Activated CD8-positive, alpha-beta memory T cell treated with anti-CD3 and anti-CD28 coated beads, Interleukin-2, amount 50 U/mL, for 24 hours (primary cell): Measurements from ENCODE around the gene SH3BP2.

Experiments used
- DNase-seq: peaks from one replicate; pipeline ENCODE4 v3.0.0-alpha.2; 2020; ENCODE audit errors: extremely low read depth

Gene SH3BP2

GRCh38 chr4:2856266-2856665 is 63.4 kb downstream of the SH3BP2 start:
- DNase-seq: no peak

GRCh38 chr4:2857349-2857927 is 64.6 kb downstream of the SH3BP2 start:
- no peak for DNase-seq

GRCh38 chr4:2858451-2859217 is 65.7 kb downstream of the SH3BP2 start:
- DNase-seq: no peak

GRCh38 chr4:2859514-2859913 is 66.6 kb downstream of the SH3BP2 start:
- no peak for DNase-seq

GRCh38 chr4:2860391-2861348 is 67.8 kb downstream of the SH3BP2 start:
- DNase-seq: no peak

GRCh38 chr4:2861631-2862436 is 68.9 kb downstream of the SH3BP2 start:
- no peak for DNase-seq

GRCh38 chr4:2862528-2862927 is 69.6 kb downstream of the SH3BP2 start:
- no peak for DNase-seq

GRCh38 chr4:2863649-2864048 is 70.8 kb downstream of the SH3BP2 start:
- DNase-seq: no peak

- DNase-seq: no peak
These were observed 72.4 kb downstream of the SH3BP2 start for GRCh38 chr4:2865196-2865780.

- DNase-seq: no peak
These were observed 73.4 kb downstream of the SH3BP2 start for GRCh38 chr4:2866160-2866861.

- no peak for DNase-seq
These were observed 74.0 kb downstream of the SH3BP2 start for GRCh38 chr4:2866891-2867290.

- no peak for DNase-seq
These were observed 75.0 kb downstream of the SH3BP2 start for GRCh38 chr4:2867758-2868491.

GRCh38 chr4:2868877-2869487 is 76.1 kb downstream of the SH3BP2 start:
- no peak for DNase-seq

GRCh38 chr4:2869659-2870058 is 76.8 kb downstream of the SH3BP2 start:
- no peak for DNase-seq

- DNase-seq: no peak
These were observed 77.2 kb downstream of the SH3BP2 start for GRCh38 chr4:2870082-2870481.

GRCh38 chr4:2871466-2871865 is 78.6 kb downstream of the SH3BP2 start:
- DNase-seq: no peak

GRCh38 chr4:2871911-2872310 is 79.0 kb downstream of the SH3BP2 start:
- DNase-seq: no peak

GRCh38 chr4:2873329-2873728 is 80.4 kb downstream of the SH3BP2 start:
- DNase-seq: no peak

GRCh38 chr4:2874861-2875260 is 82.0 kb downstream of the SH3BP2 start:
- DNase-seq: no peak
